K562 (cell line): ENCODE measurements around the gene LRP1-AS. TPM values are rescaled to one million over a fixed set of nuclear protein-coding genes. Genes with fewer than 3 reads are reported as not detected.
A peak's percentile ranks its signal among the peaks of the same experiment; 100 is the strongest.

Experiments used
- AFF4 ChIP-seq: sonication (generic); formaldehyde crosslinking; IDR thresholded peaks from 2 replicates; pipeline ENCODE4 v1.8.0; 2023; ENCODE audit warnings: mild to moderate bottlenecking, missing genetic modification reagents
- CCAR2 ChIP-seq: fragments of 200-400 bp; formaldehyde crosslinking; IDR thresholded peaks from 2 replicates; pipeline ENCODE4 v1.6.1; 2017; ENCODE audit warnings: mild to moderate bottlenecking, low read depth, low read length
- CHD1 ChIP-seq: fragments of 200-600 bp; sonication (generic); IDR thresholded peaks from one replicate; pipeline ENCODE4 v1.6.1; 2012; ENCODE audit warnings: mild to moderate bottlenecking, moderate library complexity, low read length, inconsistent platforms
- GATAD2A ChIP-seq: fragments of 450-650 bp; IDR thresholded peaks from 2 replicates; pipeline ENCODE4 v1.6.1; 2017
- GTF2A2 ChIP-seq: IDR thresholded peaks from 2 replicates; pipeline ENCODE4 v1.6.1; 2016; ENCODE audit warnings: mild to moderate bottlenecking, missing genetic modification characterization, missing compliant biosample characterization
- ID3 ChIP-seq, 2 experiments: fragments of 250-450 bp in 1 of 2; fragments of 450-650 bp in 1 of 2; sonication (Bioruptor Pico) in 1 of 2; IDR thresholded peaks; 2 replicates each; pipeline versions ENCODE4 v1.6.1 to v1.8.0; 2016 to 2021; ENCODE audit warnings: mild to moderate bottlenecking in 2 of 2, moderate library complexity in 2 of 2, missing compliant biosample characterization in 1 of 2, missing genetic modification characterization in 1 of 2
- JUND ChIP-seq, 2 experiments: IDR thresholded peaks; 2 replicates in 1 of 2; 3 replicates in 1 of 2; pipeline ENCODE4 v1.6.1; 2011; ENCODE audit warnings: borderline replicate concordance in 2 of 2, low read depth in 2 of 2, low read length in 2 of 2, improper control_type of control experiment in 1 of 2, missing biosample characterization in 1 of 2, missing genetic modification characterization in 1 of 2, missing genetic modification reagents in 1 of 2
- MLX ChIP-seq, 2 experiments: fragments of 450-650 bp in 1 of 2; sonication (generic) in 1 of 2; formaldehyde crosslinking; conservative IDR thresholded peaks; 2 replicates each; pipeline versions ENCODE4 v1.4.0 to v1.8.1; 2020 to 2022; ENCODE audit warnings: mild to moderate bottlenecking in 1 of 2, missing genetic modification reagents in 1 of 2
- MTA2 ChIP-seq: fragments of 450-650 bp; IDR thresholded peaks from 2 replicates; pipeline ENCODE4 v1.6.1; 2016; ENCODE audit warnings: low read depth
- OTX1 ChIP-seq: fragments of 450-650 bp; formaldehyde crosslinking; IDR thresholded peaks from 2 replicates; pipeline ENCODE4 v1.4.0; 2022; ENCODE audit warnings: mild to moderate bottlenecking
- RB1 ChIP-seq: fragments of 450-650 bp; IDR thresholded peaks from 2 replicates; pipeline ENCODE4 v1.6.1; 2017; ENCODE audit warnings: low read depth, mild to moderate bottlenecking
- SIRT6 ChIP-seq: IDR thresholded peaks from one replicate; pipeline ENCODE4 v1.6.1; 2012; ENCODE audit warnings: low read depth, mild to moderate bottlenecking, control low read depth, inconsistent platforms, low read length, moderate library complexity
- SMAD2 ChIP-seq: fragments of 150-350 bp; IDR thresholded peaks from 2 replicates; pipeline ENCODE4 v1.6.1; 2014; ENCODE audit warnings: low read depth, mild to moderate bottlenecking, low read length
- SRSF7 ChIP-seq: fragments of 200-400 bp; formaldehyde crosslinking; optimal IDR thresholded peaks from 2 replicates; pipeline ENCODE3; 2017; ENCODE audit warnings: mild to moderate bottlenecking, low read depth, low read length
- TARDBP ChIP-seq: fragments of 450-650 bp; IDR thresholded peaks from 2 replicates; pipeline ENCODE4 v1.6.1; 2016
- TGIF2 ChIP-seq: sonication (generic); formaldehyde crosslinking; IDR thresholded peaks from 2 replicates; pipeline ENCODE4 v1.8.1; 2022; ENCODE audit warnings: mild to moderate bottlenecking, missing genetic modification reagents, moderate library complexity
- TOE1 ChIP-seq, 2 experiments: fragments of 450-650 bp in 1 of 2; sonication (generic) in 1 of 2; formaldehyde crosslinking in 1 of 2; IDR thresholded peaks; 2 replicates each; pipeline versions ENCODE4 v1.7.1 to v1.8.0; 2016 to 2022; ENCODE audit warnings: borderline replicate concordance in 2 of 2, mild to moderate bottlenecking in 2 of 2, antibody characterized with exemption in 1 of 2, inconsistent platforms in 1 of 2, low read depth in 1 of 2, missing genetic modification reagents in 1 of 2, moderate library complexity in 1 of 2
- U2AF1 ChIP-seq: fragments of 200-400 bp; formaldehyde crosslinking; optimal IDR thresholded peaks from 2 replicates; pipeline ENCODE3; 2017; ENCODE audit warnings: mild to moderate bottlenecking, low read depth, low read length, moderate library complexity
- ZNF444 ChIP-seq: fragments of 250-450 bp; sonication (Bioruptor Pico); IDR thresholded peaks from 2 replicates; pipeline ENCODE4 v1.4.0; 2020; ENCODE audit warnings: mild to moderate bottlenecking, moderate library complexity
- ZNF766 ChIP-seq: fragments of 200-800 bp; sonication (Bioruptor generic); conservative IDR thresholded peaks from 2 replicates; pipeline ENCODE4 v1.6.1; 2016; ENCODE audit warnings: missing genetic modification characterization, missing compliant biosample characterization
- polyA plus RNA-seq, 8 experiments: library from polyadenylated mRNA; depleted of rRNA in 4 of 8; stranded (reverse) in 5 of 8; unstranded in 3 of 8; fragments of >200 nt; fragmentation: Nextera tagmentation in 2 of 8; fragmentation: Illumina TruSeq in 1 of 8; extraction: Ambion mirVana in 2 of 8; extraction: Trizol in 1 of 8; gene quantifications; 2 replicates each; pipeline versions ENCODE4 v1.2.1 to v1.2.3, GENCODE V29; 2011 to 2014; ENCODE audit warnings: inconsistent platforms in 1 of 8, missing spikeins in 1 of 8
- total RNA-seq, 7 experiments: library from RNA; depleted of rRNA in 6 of 7; stranded (reverse); fragments of >200 nt in 6 of 7; fragmentation: Illumina TruSeq in 2 of 7; extraction: Trizol in 2 of 7; gene quantifications; 2 replicates each; pipeline versions ENCODE4 v1.2.1 to v1.2.3, GENCODE V29; 2011 to 2021; ENCODE audit warnings: low replicate concordance in 1 of 7
- TF ChIP-seq, protein P1 (sequence below): fragments of 450-650 bp; formaldehyde crosslinking; conservative IDR thresholded peaks from 2 replicates; pipeline ENCODE4 v1.4.0; 2022; ENCODE audit warnings: mild to moderate bottlenecking, missing genetic modification characterization

The LRP1-AS gene
- total and polyA plus RNA-seq, 9 of the 15 experiments (the other 6 are each of a cell fraction or from before 2014, with no cell fraction given): not detected

GRCh38 chr12:57175428-57176138, 28.2 kb upstream of the LRP1-AS start (continued):
- TF ChIP-seq AFF4 (CRISPR knock-in tag) (no peak), U2AF1 (no peak), SIRT6 (no peak), GTF2A2 (tag) (no peak), CHD1 (no peak), ZNF766 (no peak), RB1 (peak; percentile 72), ID3 (CRISPR knock-in tag; IDR thresholded peaks at IDR 0.05) (no peak), ID3 (tag; IDR thresholded peaks at IDR 0.05) (no peak), SMAD2 (no peak), TARDBP (no peak), MLX (CRISPR knock-in tag; conservative IDR thresholded peaks at IDR 0.05) (no peak), CCAR2 (no peak), SRSF7 (no peak), ZNF444 (CRISPR knock-in tag) (no peak), TGIF2 (no peak), GATAD2A (0 out of 2 replicates have a peak, but pooled peaks have one; percentile 46), OTX1 (0 out of 2 replicates have a peak, but pooled peaks have one; percentile 38), MTA2 (no peak), TOE1 (IDR thresholded peaks at IDR 0.05; ENCODE audit: borderline replicate concordance) (no peak), TOE1 (CRISPR knock-in tag; IDR thresholded peaks at IDR 0.05; ENCODE audit: borderline replicate concordance, low read depth) (no peak), JUND (IDR thresholded peaks at IDR 0.05; ENCODE audit: borderline replicate concordance, low read depth, low read length) (peak; percentile 42; the same call in 1 of the 2 replicates), JUND (tag; IDR thresholded peaks at IDR 0.05; ENCODE audit: borderline replicate concordance, low read depth, low read length) (no peak; the same call in 2 of the 3 replicates)
- TF ChIP-seq, protein P1, sequence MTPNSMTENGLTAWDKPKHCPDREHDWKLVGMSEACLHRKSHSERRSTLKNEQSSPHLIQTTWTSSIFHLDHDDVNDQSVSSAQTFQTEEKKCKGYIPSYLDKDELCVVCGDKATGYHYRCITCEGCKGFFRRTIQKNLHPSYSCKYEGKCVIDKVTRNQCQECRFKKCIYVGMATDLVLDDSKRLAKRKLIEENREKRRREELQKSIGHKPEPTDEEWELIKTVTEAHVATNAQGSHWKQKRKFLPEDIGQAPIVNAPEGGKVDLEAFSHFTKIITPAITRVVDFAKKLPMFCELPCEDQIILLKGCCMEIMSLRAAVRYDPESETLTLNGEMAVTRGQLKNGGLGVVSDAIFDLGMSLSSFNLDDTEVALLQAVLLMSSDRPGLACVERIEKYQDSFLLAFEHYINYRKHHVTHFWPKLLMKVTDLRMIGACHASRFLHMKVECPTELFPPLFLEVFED (CRISPR knock-in tag): 0 out of 2 replicates have a peak, but pooled peaks have one; percentile 27
